ENCODE measurements around the gene BTBD16. TPM values are rescaled to one million over a fixed set of nuclear protein-coding genes. Genes with fewer than 3 reads are reported as not detected.

BTBD16 gene
- total and polyA plus RNA-seq, 2 of the 13 experiments (the other 11 are each of a cell fraction or from before 2014, with no cell fraction given): 5.0 to 11.9 TPM

DNA sequence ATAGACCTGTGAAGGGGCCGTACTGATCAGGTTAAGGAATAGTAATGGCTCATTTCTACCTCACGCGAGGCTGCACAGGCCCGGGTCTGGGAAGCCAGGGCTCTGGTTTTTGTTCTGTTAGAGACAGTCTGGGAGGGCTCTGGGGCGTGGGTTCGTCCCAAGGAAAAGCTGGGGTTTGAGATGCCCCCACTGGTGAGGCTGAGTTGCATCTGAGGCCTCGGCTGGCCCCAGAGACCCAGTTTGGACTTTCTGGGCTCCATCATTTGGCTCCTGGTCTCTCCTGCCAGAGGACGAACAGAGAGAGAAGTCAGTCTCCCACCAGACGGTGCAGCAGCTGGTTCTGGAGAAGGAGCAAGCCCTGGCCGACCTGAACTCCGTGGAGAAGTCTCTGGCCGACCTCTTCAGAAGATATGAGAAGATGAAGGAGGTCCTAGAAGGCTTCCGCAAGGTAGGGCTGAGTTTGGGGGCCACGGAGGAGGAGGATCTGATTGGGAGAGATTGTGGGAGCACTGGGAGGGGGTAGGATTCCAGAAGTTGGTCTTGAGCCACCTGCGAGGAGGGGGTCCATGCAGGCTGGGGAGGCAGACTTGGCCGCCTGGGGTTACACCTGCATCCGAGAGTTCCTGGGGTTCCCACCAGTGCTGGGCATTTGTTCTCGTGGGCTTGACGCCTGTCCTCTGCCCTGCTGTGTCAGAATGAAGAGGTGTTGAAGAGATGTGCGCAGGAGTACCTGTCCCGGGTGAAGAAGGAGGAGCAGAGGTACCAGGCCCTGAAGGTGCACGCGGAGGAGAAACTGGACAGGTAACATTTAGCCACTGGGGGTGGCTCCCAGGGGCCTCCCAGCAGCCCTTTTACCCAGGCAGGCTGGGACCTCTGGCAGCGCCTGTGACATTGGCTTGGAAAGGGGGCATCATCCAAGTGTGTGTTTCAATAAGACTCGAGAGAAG, 22.5 kb upstream of the BTBD16 start:
- Histone ChIP-seq H3K36me3 (replicated peaks in 1 of 2; ENCODE audit: control insufficient read depth in 1 of 2, insufficient read depth in 2 of 2, low read length in 2 of 2) (peaks cover 4 to 6% of the 10 kb centered on the region in 2 experiments; a peak in 4 of 5 replicates), H3K9ac (ENCODE audit: insufficient read depth, low read depth, low read length) (no peak overlapping the region), H3K4me3 (replicated peaks in 1 of 3; ENCODE audit: insufficient read depth in 1 of 3, low read depth in 2 of 3, low read length in 3 of 3) (no peak overlapping the region), H3K4me1 (ENCODE audit: insufficient read depth, low read length) (no peaks in the 10 kb centered on the region), H3K27ac (ENCODE audit: extremely low read length, insufficient read depth, low read length) (no peak overlapping the region), H3K79me2 (ENCODE audit: insufficient read depth, low read length) (no peaks in the 10 kb centered on the region), H3K4me2 (ENCODE audit: low read depth, low read length) (no peak overlapping the region), H3K9me3 (ENCODE audit: low read length) (no peaks in the 10 kb centered on the region), H2AFZ (ENCODE audit: low read length) (no peak overlapping the region), H4K20me1 (ENCODE audit: insufficient read depth, low read length) (no peaks in the 10 kb centered on the region), H3K27me3 (ENCODE audit: control insufficient read depth in 1 of 2, insufficient read depth in 2 of 2, low read length in 2 of 2) (no peaks in the 10 kb centered on the region; a peak in 1 of 5 replicates)
- TF ChIP-seq AGO2 (optimal IDR thresholded peaks at IDR 0.05; ENCODE audit: low read depth, low read length) (no peak), CBX5 (CRISPR knock-in tag; IDR thresholded peaks at IDR 0.05; ENCODE audit: borderline replicate concordance) (no peak), PHF5A (CRISPR knock-in tag; IDR thresholded peaks at IDR 0.05; ENCODE audit: low read depth, unreplicated experiment) (no peak), ZBTB21 (CRISPR knock-in tag; IDR thresholded peaks at IDR 0.05) (no peak), FLYWCH1 (CRISPR knock-in tag; IDR thresholded peaks at IDR 0.05) (no peak), U2AF1 (optimal IDR thresholded peaks at IDR 0.05; ENCODE audit: low read depth, low read length) (no peak), HDAC1 (CRISPR knock-in tag; IDR thresholded peaks at IDR 0.05) (no peak), ZNF547 (CRISPR knock-in tag; IDR thresholded peaks at IDR 0.05) (no peak), GFI1 (CRISPR knock-in tag; IDR thresholded peaks at IDR 0.05; ENCODE audit: borderline replicate concordance) (no peak), ZNF614 (CRISPR knock-in tag; IDR thresholded peaks at IDR 0.05; ENCODE audit: borderline replicate concordance) (no peak)
- TF ChIP-seq, protein P1, sequence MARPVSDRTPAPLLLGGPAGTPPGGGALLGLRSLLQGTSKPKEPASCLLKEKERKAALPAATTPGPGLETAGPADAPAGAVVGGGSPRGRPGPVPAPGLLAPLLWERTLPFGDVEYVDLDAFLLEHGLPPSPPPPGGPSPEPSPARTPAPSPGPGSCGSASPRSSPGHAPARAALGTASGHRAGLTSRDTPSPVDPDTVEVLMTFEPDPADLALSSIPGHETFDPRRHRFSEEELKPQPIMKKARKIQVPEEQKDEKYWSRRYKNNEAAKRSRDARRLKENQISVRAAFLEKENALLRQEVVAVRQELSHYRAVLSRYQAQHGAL (CRISPR knock-in tag; IDR thresholded peaks at IDR 0.05; ENCODE audit: not compliant biosample characterization): no peak
- DNase-seq (ENCODE audit: low spot score) (no peak), ATAC-seq (no peak), FAIRE-seq (no peak)
- POLR2A ChIA-PET: no interaction called here
- 93% methylated on average over 21 of the region's 25 CpGs for WGBS (ENCODE audit: low lambda C conversion rate)
- intact Hi-C loops (cut with micrococcal nuclease; ENCODE audit: unreplicated experiment): no loop called here
- in situ Hi-C loops (cut with HindIII; ENCODE audit: extremely low pct_ligation_motif_present, low pct_unique_long_range_greater_than_20kb): no loop called here
- BruUV-seq (replicated peaks): no TSS peak
- CTCF ChIA-PET (ENCODE audit: low intra/inter-chr PET ratio, low total read pairs): no interaction called here

Measured in HepG2 (cell line).